HL-60 (cell line): ENCODE data around the gene CFAP46.

Source experiments
- DNase-seq, 2 experiments: peaks; one replicate each; pipeline ENCODE4 v3.0.0-alpha.2; 2010 to 2020; ENCODE audit warnings: low read depth in 1 of 2, low spot score in 1 of 2
- H3K27ac ChIP-seq: fragments of 250-450 bp; sonication (Bioruptor Pico); replicated peaks from 2 replicates; pipeline ENCODE4 v1.5.1; 2020; ENCODE audit warnings: mild to moderate bottlenecking, moderate library complexity
- H3K27me3 ChIP-seq: fragments of 250-450 bp; sonication (Bioruptor Pico); 2 replicates; pipeline ENCODE4 v1.5.1; 2021; ENCODE audit warnings: mild to moderate bottlenecking, moderate library complexity; ENCODE audit not compliant: insufficient read depth, poor library complexity, severe bottlenecking
- H3K4me3 ChIP-seq: replicated peaks from 2 replicates; pipeline ENCODE4 v1.5.1; 2011; ENCODE audit warnings: mild to moderate bottlenecking, control low read depth, low read length; ENCODE audit not compliant: insufficient read depth
- GABPA ChIP-seq: IDR thresholded peaks from 2 replicates; pipeline ENCODE4 v1.6.1; 2012; ENCODE audit warnings: low read depth
- POLR2AphosphoS5 ChIP-seq: IDR thresholded peaks from 2 replicates; pipeline ENCODE4 v1.6.1; 2012; ENCODE audit warnings: low read depth
- REST ChIP-seq: IDR thresholded peaks from 2 replicates; pipeline ENCODE4 v1.6.1; 2012; ENCODE audit warnings: low read depth; ENCODE audit not compliant: insufficient replicate concordance
- SPI1 ChIP-seq: IDR thresholded peaks from 2 replicates; pipeline ENCODE4 v1.6.1; 2012; ENCODE audit warnings: low read depth, mild to moderate bottlenecking, borderline replicate concordance
- TF ChIP-seq, protein P1 (sequence below): IDR thresholded peaks from one replicate; pipeline ENCODE4 v1.5.1; 2011; ENCODE audit warnings: low read length, control low read depth, inconsistent platforms; ENCODE audit not compliant: insufficient read depth

CFAP46 gene

DNA sequence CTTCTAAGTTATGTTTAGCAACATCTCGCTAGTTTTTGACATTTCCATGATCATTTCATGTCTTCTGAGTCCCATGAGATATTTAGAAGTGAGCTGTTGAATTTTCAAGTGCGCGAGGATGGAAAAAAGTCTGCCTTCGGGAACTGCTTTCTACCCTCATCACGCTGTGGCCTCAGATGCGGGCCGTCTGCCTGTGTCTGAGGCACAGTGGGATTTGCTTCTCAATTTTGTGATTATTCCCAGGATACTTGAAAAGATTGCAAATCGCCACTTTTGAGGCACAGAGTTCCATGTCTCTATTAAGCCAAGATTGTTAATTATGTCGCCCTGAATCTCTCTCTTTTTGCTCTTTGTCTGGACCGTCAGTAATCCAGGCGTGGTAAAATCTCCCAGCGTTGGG lies 125.7 kb downstream of the CFAP46 start:
- TF ChIP-seq, protein P1, sequence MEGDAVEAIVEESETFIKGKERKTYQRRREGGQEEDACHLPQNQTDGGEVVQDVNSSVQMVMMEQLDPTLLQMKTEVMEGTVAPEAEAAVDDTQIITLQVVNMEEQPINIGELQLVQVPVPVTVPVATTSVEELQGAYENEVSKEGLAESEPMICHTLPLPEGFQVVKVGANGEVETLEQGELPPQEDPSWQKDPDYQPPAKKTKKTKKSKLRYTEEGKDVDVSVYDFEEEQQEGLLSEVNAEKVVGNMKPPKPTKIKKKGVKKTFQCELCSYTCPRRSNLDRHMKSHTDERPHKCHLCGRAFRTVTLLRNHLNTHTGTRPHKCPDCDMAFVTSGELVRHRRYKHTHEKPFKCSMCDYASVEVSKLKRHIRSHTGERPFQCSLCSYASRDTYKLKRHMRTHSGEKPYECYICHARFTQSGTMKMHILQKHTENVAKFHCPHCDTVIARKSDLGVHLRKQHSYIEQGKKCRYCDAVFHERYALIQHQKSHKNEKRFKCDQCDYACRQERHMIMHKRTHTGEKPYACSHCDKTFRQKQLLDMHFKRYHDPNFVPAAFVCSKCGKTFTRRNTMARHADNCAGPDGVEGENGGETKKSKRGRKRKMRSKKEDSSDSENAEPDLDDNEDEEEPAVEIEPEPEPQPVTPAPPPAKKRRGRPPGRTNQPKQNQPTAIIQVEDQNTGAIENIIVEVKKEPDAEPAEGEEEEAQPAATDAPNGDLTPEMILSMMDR = no peak
- TF ChIP-seq GABPA (no peak), REST (no peak), POLR2AphosphoS5 (no peak), SPI1 (no peak)
- DNase-seq = no peak
- Histone ChIP-seq H3K27ac (no peak overlapping the region), H3K27me3 (no peaks in the 10 kb centered on the region), H3K4me3 (no peak overlapping the region)

- DNase-seq = no peak
- no peaks in the 10 kb centered on the region for H3K27me3 ChIP-seq
- no peak overlapping the region for H3K27ac ChIP-seq
These were observed 127.1 kb downstream of the CFAP46 start for GRCh38 chr10:132815168-132815857.

GRCh38 chr10:132814469-132814856 lies 127.9 kb downstream of the CFAP46 start:
- H3K4me3 ChIP-seq = no peak overlapping the region
- H3K27me3 ChIP-seq = no peaks in the 10 kb centered on the region
- TF ChIP-seq SPI1 = no peak
- TF ChIP-seq GABPA = no peak
- no peak for TF ChIP-seq POLR2AphosphoS5
- DNase-seq = no peak
- H3K27ac ChIP-seq = no peak overlapping the region

More at GRCh38 chr10:132815168-132815857, 127.1 kb downstream of the CFAP46 start:
- no peak for TF ChIP-seq REST
- TF ChIP-seq, protein P1 = no peak
- TF ChIP-seq SPI1 = no peak
- no peak for TF ChIP-seq POLR2AphosphoS5
- no peak for TF ChIP-seq GABPA
- H3K4me3 ChIP-seq = no peak overlapping the region

DNA sequence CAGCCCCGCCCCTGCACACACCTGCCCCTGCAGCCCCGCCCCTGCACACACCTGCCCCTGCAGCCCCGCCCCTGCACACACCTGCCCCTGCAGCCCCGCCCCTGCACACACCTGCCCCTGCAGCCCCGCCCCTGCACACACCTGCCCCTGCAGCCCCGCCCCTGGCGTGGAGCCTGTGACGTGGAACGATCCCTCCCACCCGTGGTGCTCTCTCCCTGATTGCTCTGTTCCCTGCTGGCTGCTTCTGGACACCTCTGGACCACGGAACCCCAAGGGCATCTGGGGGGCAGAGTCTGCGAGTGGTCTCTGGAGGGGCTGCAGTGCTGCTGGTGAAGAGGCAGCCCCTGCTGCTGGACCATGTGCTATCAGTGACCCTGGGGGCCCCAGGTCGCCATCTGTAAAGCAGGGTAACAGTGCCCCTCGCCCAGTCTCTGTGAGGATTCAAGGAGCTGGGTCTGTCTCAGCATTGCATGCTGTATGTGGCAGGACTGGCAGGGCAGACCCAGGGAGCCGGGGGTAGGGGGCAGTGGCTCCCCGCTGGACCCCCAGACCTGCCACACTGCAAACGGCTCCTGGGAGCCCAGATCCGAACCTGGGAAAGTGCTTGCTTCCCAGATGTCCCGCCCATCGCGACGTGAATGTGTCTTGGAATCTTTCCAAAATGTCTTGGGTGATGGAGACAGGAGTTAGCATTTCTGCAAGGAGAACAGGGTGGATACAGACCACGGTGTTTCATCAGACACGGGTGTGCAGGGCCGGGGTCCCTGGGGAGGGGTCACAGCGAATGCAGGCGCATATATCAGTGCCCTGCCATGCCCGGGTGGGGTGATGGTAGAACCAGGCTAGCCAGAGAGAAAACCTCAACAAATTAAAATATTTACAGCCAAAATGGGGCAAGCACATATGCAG lies 128.6 kb downstream of the CFAP46 start:
- H3K4me3 ChIP-seq = no peak overlapping the region
- H3K27ac ChIP-seq = no peak overlapping the region
- TF ChIP-seq REST = no peak
- no peak for TF ChIP-seq GABPA
- no peak for TF ChIP-seq SPI1
- TF ChIP-seq, protein P1 = no peak
- TF ChIP-seq POLR2AphosphoS5 = no peak
- peaks cover 3% of the 10 kb centered on the region for H3K27me3 ChIP-seq
- no peak for DNase-seq
